Measurements from ENCODE around the gene NBPF26. TPM values are rescaled to one million over a fixed set of nuclear protein-coding genes. Genes with fewer than 3 reads are reported as not detected.
"Not testable (repeated sequence)": the region's sequence is repeated elsewhere in the genome, so short reads cannot be mapped to it uniquely, and the experiment has no call there.

The NBPF26 gene
- total RNA-seq, 2 donors from 2014 or later = 11.4 to 16.7 TPM

DNA sequence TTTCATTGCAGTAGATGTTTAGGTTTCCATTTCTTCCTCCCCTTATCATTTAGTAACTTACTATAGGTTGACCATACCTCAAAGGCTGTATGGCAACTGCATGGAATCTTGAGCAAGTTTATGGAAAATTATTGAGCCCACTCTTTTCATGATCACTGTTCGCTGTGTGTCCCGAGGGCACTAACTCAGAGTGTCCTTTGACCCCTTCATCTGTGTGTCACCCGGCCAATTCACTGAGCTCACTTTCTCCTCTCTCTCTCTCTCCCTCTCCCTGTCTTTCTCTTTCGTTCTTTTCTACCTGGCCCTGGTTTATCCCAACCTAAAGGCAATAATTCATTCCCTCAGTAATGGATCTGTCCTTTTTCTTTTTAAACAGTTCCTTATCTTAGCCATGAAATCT, 101.3 kb downstream of the NBPF26 start:
- H3K9ac ChIP-seq (ENCODE audit: low read depth in 2 of 2, low read length in 2 of 2); intact Hi-C loops (cut with DNase I); H3K27ac ChIP-seq; H3K9me3 ChIP-seq; H3K4me1 ChIP-seq; DNase-seq; H3K36me3 ChIP-seq; H3K4me3 ChIP-seq; H3K27me3 ChIP-seq: not testable (repeated sequence)

DNA sequence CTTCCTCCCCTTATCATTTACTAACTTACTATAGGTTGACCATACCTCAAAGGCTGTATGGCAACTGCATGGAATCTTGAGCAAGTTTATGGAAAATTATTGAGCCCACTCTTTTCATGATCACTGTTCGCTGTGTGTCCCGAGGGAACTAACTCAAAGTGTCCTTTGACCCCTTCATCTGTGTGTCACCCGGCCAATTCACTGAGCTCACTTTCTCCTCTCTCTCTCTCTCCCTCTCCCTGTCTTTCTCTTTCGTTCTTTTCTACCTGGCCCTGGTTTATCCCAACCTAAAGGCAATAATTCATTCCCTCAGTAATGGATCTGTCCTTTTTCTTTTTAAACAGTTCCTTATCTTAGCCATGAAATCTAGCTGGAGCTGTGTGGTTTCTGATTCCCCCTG, 102.9 kb downstream of the NBPF26 start:
- DNase-seq; H3K9me3 ChIP-seq; H3K27me3 ChIP-seq; H3K4me1 ChIP-seq; intact Hi-C loops (cut with DNase I); H3K4me3 ChIP-seq; H3K36me3 ChIP-seq; H3K9ac ChIP-seq (ENCODE audit: low read depth in 2 of 2, low read length in 2 of 2); H3K27ac ChIP-seq: not testable (repeated sequence)

DNA sequence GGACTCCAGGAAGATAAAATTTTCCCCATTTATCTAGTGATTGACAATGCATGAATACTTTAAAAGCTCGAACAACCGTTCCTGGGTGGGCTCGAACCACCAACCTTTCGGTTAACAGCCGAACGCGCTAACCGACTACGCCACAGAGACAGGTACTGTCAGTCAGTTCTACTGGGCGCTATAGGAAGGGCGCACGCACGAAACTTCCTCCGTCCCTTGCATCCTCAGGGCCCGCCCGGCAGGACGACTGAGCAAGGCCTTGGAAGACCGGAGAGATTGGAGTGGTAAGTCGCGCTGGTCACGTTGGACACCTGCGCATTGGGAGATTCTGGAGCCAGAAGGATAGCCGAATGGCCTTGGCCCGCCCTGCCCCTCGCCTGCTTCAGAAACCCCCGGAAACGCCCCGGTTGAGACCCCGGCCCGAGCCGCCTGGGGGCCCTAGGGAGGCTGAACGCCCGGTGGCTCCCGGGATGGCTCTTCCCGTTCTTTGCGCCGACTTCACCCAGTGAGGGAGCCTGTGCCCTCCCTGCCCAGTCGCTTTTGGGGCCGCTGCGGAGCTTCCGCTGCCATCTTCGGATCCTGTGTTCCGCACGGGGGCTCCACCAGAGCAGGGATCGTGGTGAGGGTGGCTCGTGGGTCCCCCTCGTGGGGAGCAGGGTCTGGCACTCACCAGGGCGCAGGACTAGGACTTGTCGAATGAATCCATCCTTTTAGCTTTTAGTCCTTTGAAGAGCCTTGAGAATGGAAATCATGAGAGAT, 120.6 kb downstream of the NBPF26 start:
- intact Hi-C loops (cut with DNase I); H3K36me3 ChIP-seq; H3K27me3 ChIP-seq; H3K4me1 ChIP-seq; H3K9me3 ChIP-seq: not testable (repeated sequence)
- Histone ChIP-seq H3K9ac (ENCODE audit: low read depth in 2 of 2, low read length in 2 of 2) (peak overlapping the region in 1 of 2 donors; percentile 43), H3K27ac (peak overlapping the region; percentile 74), H3K4me3 (peak overlapping the region; percentile 47)
- peak; percentile 91 for DNase-seq

- H3K4me3 ChIP-seq = peak overlapping the region; percentile 47
- peak; percentile 17 for DNase-seq
- intact Hi-C loops (cut with DNase I); H3K27me3 ChIP-seq; H3K36me3 ChIP-seq; H3K27ac ChIP-seq; H3K9ac ChIP-seq (ENCODE audit: low read depth in 2 of 2, low read length in 2 of 2); H3K4me1 ChIP-seq; H3K9me3 ChIP-seq: not testable (repeated sequence)
These were observed 121.2 kb downstream of the NBPF26 start for GRCh38 chr1:120844945-120845330.

- H3K36me3 ChIP-seq; H3K9ac ChIP-seq (ENCODE audit: low read depth in 2 of 2, low read length in 2 of 2); H3K9me3 ChIP-seq; H3K27me3 ChIP-seq; intact Hi-C loops (cut with DNase I); H3K4me1 ChIP-seq: not testable (repeated sequence)
- Histone ChIP-seq H3K27ac (peak overlapping the region; percentile 85), H3K4me3 (peak overlapping the region; percentile 25)
- DNase-seq = peak; percentile 22
These were observed 125.9 kb downstream of the NBPF26 start for GRCh38 chr1:120849400-120850286.

DNA sequence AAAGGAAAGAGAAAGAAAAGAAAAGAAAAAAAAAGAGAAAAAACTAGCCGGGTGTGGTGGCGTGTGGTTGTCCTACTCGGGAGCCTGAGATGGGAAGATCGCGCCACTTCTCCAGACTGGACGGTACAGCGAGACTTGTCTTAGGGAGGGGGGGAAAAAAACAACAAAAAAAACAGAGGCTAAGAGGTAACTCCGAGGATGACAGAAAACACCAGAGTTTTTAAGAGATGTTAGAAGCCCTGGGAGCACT, 126.5 kb downstream of the NBPF26 start:
- Histone ChIP-seq H3K4me3 (peak overlapping the region; percentile 25), H3K27ac (peak overlapping the region; percentile 85)
- H3K9me3 ChIP-seq; H3K36me3 ChIP-seq; DNase-seq; H3K27me3 ChIP-seq; H3K9ac ChIP-seq (ENCODE audit: low read depth in 2 of 2, low read length in 2 of 2); H3K4me1 ChIP-seq; intact Hi-C loops (cut with DNase I): not testable (repeated sequence)

DNA sequence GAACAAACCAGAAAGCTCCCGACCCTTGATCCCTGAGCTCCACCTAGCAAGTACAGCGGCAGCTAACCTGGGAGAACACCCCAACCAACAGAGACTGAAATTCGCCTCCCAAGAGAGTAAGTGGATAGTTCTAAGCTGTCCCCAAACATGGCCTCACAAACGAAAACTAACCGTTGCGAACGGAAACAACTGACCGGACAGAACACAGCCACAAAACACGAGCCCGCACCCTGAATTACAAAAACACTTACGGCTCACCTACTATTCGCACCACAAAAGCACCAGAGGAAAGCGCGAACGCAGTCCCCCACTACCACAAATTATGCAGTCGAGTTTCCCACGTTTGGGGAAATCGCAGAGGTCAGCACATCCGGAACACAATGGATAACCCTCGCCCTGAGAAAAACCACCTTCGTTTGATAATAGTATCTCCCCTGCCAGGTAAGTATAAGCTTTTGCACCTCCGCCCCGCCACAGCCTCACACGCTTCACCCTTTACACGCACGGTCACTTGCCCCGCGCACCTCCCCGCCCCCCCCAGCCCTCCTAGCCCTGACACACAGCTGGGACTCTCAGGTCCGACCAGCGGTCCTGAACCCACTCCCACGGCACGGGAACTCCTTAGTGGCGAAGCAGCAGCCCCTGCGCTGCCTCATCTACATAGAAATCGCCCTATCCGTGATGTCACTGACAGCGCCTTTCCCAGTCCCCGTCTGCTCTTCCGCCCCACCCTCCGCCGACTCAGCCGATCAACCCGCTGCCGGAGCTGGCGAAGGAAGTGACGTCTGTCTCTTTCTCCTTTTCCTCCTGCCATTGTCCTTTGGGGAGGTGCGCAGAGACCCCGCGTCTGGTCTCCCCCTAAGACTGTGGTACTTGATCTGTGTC, 127.0 kb downstream of the NBPF26 start:
- H3K27me3 ChIP-seq; intact Hi-C loops (cut with DNase I); H3K36me3 ChIP-seq; H3K9me3 ChIP-seq; H3K4me1 ChIP-seq; H3K9ac ChIP-seq (ENCODE audit: low read depth in 2 of 2, low read length in 2 of 2): not testable (repeated sequence)
- Histone ChIP-seq H3K27ac (peak overlapping the region; percentile 85), H3K4me3 (peak overlapping the region; percentile 25)
- peak; percentile 89 for DNase-seq

DNA sequence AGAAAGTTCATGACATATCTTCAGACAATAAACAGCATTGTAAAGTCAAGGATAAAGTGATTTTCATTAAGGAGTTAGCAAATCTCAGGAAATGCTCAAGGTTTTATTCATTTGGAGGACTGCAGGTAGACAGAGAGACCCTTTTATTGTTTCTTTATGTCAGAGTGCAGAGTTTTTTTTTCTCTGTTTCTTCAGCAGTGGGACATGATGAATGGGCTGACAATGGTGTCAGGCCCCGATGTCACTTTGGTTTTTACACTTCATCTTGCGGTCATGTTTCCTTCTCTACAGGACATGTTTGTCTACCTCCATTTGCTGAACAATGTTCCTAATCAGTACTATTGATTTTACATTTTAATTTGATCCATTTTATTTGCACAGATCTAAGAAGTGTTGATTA, 134.4 kb downstream of the NBPF26 start:
- H3K4me1 ChIP-seq; H3K36me3 ChIP-seq; H3K4me3 ChIP-seq; H3K9me3 ChIP-seq; DNase-seq; H3K27ac ChIP-seq; intact Hi-C loops (cut with DNase I); H3K9ac ChIP-seq (ENCODE audit: low read depth in 2 of 2, low read length in 2 of 2); H3K27me3 ChIP-seq: not testable (repeated sequence)

- H3K9ac ChIP-seq (ENCODE audit: low read depth in 2 of 2, low read length in 2 of 2); intact Hi-C loops (cut with DNase I); H3K9me3 ChIP-seq; H3K27me3 ChIP-seq; H3K4me1 ChIP-seq; DNase-seq; H3K27ac ChIP-seq; H3K4me3 ChIP-seq; H3K36me3 ChIP-seq: not testable (repeated sequence)
These were observed 136.0 kb downstream of the NBPF26 start for GRCh38 chr1:120859615-120860234.

DNA sequence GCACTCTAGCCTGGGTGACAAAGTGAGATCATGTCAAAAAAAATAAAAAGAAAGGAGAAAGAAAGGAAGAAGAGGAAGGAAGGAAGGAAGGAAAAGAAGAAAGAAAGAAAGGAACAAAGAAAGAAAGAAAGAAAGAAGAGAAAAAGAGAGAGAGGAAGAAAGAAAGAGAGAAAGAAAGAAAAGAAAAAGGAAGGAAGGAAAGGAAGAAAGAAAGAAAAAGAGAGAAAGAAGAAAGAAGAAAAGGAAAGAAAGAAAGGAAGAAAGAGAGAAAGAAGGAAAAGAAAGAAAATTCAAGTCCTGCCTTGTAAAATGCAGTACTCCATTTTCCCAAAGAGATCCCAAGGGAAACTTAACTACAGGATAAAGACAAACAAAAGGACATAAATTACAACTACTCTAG, 154.5 kb downstream of the NBPF26 start:
- H3K9me3 ChIP-seq; H3K27me3 ChIP-seq; DNase-seq; H3K27ac ChIP-seq; H3K36me3 ChIP-seq; H3K9ac ChIP-seq (ENCODE audit: low read depth in 2 of 2, low read length in 2 of 2); H3K4me1 ChIP-seq; intact Hi-C loops (cut with DNase I); H3K4me3 ChIP-seq: not testable (repeated sequence)

- H3K4me3 ChIP-seq; DNase-seq; intact Hi-C loops (cut with DNase I); H3K27me3 ChIP-seq; H3K36me3 ChIP-seq; H3K27ac ChIP-seq; H3K9ac ChIP-seq (ENCODE audit: low read depth in 2 of 2, low read length in 2 of 2); H3K9me3 ChIP-seq; H3K4me1 ChIP-seq: not testable (repeated sequence)
These were observed 156.3 kb downstream of the NBPF26 start for GRCh38 chr1:120880056-120880455.

GRCh38 chr1:120881934-120882333, 158.2 kb downstream of the NBPF26 start:
- DNase-seq; H3K27me3 ChIP-seq; H3K4me1 ChIP-seq; H3K4me3 ChIP-seq; H3K9me3 ChIP-seq; H3K27ac ChIP-seq; H3K9ac ChIP-seq (ENCODE audit: low read depth in 2 of 2, low read length in 2 of 2); intact Hi-C loops (cut with DNase I); H3K36me3 ChIP-seq: not testable (repeated sequence)

Data from colonic mucosa (tissue), 4 donors.